Thyroid gland (tissue), 4 donors: ENCODE data around the gene SIGLEC10. TPM values are rescaled to one million over a fixed set of nuclear protein-coding genes. Genes with fewer than 3 reads are reported as not detected.

Experiments
- DNase-seq, 2 donors: peaks; one replicate each; pipeline ENCODE4 v3.0.0-alpha.2; 2019
- H3K27ac ChIP-seq, 3 donors: fragments of 200-600 bp; sonication (generic); 1 replicate in 2 of 3; 2 replicates in 1 of 3; pipeline ENCODE4 v1.5.1; 2016 to 2019; ENCODE audit warnings: mild to moderate bottlenecking in 1 of 3, moderate library complexity in 1 of 3
- H3K27me3 ChIP-seq: fragments of 200-600 bp; sonication (generic); one replicate; pipeline ENCODE4 v1.5.1; 2019
- H3K36me3 ChIP-seq, 2 donors: fragments of 200-600 bp; sonication (generic); one replicate each; pipeline ENCODE4 v1.5.1; 2016 to 2019
- H3K4me1 ChIP-seq, 2 donors: fragments of 200-600 bp; sonication (generic); one replicate each; pipeline ENCODE4 v1.5.1; 2017 to 2019
- H3K4me3 ChIP-seq, 3 donors: fragments of 200-600 bp; sonication (generic); replicated peaks in 1 of 3; 1 replicate in 2 of 3; 2 replicates in 1 of 3; pipeline ENCODE4 v1.5.1; 2016; ENCODE audit warnings: mild to moderate bottlenecking in 1 of 3
- H3K9me3 ChIP-seq: fragments of 200-600 bp; sonication (generic); one replicate; pipeline ENCODE4 v1.5.1; 2017
- POLR2A ChIP-seq, 2 donors: fragments of 450-650 bp; IDR thresholded peaks; one replicate each; pipeline ENCODE4 v1.6.1; 2017; ENCODE audit warnings: antibody characterized with exemption in 2 of 2, mild to moderate bottlenecking in 2 of 2, moderate library complexity in 1 of 2
- WGBS, 2 donors: methylation state at CpG; one replicate each; pipeline ENCODE4 v1.1.5; 2017; 5-methylcytosine and 5-hydroxymethylcytosine counted together
- intact Hi-C: fragments of 100-400 bp; cut with DNase I; formaldehyde crosslinking; loops from one replicate; pipeline ENCODE4 v1.15.1; 2023
- total RNA-seq, 4 donors: library from RNA; depleted of rRNA; stranded (reverse); fragments of >200 nt; gene quantifications; one replicate each; pipeline ENCODE4 v1.2.3, GENCODE V29; 2016
- TF ChIP-seq, protein P1 (sequence below), 6 experiments: fragments of 200-600 bp in 3 of 6; fragments of 450-650 bp in 3 of 6; sonication (generic) in 3 of 6; IDR thresholded peaks; one replicate each; pipeline ENCODE4 v1.5.1; 2016 to 2019; ENCODE audit warnings: antibody characterized with exemption in 6 of 6, mild to moderate bottlenecking in 2 of 6, inconsistent platforms in 1 of 6, moderate library complexity in 1 of 6

Gene SIGLEC10
- total RNA-seq, 4 donors from 2014 or later, result 1.3 to 5.3 (median 2.9) TPM

DNA sequence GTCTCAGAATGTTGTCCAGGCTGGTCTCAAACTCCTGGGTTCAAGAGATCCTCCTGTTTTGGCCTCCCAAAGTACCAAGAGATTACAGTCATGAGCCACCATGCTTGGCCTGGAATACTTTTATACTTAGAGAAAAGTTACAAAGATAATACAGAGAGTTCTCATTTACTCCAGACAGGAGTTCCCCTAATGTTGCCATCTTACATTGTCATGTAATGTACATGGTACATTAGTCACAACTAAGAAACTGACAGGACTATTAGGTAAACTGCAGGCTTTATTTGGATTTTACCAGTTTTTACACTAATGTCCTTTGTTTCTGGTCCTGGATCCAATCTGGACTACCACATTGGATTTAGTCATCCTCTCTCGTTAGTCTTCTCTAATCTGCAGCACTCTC, 24.7 kb downstream of the SIGLEC10 start:
- no peak for DNase-seq
- no peak overlapping the region for H3K4me3 ChIP-seq
- H3K9me3 ChIP-seq, result no peaks in the 10 kb centered on the region
- intact Hi-C loops, result loop anchor here (10.0 kb wide), 1 partner anchor 48 kb away; the partner anchor contains the start of gene VSIG10L
- WGBS, 2 donors, result 71 to 89% methylated on average over 1 of the region's 1 CpG
- H3K27me3 ChIP-seq, result no peaks in the 10 kb centered on the region
- no peak for TF ChIP-seq POLR2A (IDR thresholded peaks at IDR 0.05)
- TF ChIP-seq, protein P1, sequence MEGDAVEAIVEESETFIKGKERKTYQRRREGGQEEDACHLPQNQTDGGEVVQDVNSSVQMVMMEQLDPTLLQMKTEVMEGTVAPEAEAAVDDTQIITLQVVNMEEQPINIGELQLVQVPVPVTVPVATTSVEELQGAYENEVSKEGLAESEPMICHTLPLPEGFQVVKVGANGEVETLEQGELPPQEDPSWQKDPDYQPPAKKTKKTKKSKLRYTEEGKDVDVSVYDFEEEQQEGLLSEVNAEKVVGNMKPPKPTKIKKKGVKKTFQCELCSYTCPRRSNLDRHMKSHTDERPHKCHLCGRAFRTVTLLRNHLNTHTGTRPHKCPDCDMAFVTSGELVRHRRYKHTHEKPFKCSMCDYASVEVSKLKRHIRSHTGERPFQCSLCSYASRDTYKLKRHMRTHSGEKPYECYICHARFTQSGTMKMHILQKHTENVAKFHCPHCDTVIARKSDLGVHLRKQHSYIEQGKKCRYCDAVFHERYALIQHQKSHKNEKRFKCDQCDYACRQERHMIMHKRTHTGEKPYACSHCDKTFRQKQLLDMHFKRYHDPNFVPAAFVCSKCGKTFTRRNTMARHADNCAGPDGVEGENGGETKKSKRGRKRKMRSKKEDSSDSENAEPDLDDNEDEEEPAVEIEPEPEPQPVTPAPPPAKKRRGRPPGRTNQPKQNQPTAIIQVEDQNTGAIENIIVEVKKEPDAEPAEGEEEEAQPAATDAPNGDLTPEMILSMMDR (IDR thresholded peaks at IDR 0.05), result no peak
- peaks cover 5 to 10% of the 10 kb centered on the region in 2 donors for H3K4me1 ChIP-seq
- no peaks in the 10 kb centered on the region for H3K36me3 ChIP-seq
- H3K27ac ChIP-seq, result no peak overlapping the region

DNA sequence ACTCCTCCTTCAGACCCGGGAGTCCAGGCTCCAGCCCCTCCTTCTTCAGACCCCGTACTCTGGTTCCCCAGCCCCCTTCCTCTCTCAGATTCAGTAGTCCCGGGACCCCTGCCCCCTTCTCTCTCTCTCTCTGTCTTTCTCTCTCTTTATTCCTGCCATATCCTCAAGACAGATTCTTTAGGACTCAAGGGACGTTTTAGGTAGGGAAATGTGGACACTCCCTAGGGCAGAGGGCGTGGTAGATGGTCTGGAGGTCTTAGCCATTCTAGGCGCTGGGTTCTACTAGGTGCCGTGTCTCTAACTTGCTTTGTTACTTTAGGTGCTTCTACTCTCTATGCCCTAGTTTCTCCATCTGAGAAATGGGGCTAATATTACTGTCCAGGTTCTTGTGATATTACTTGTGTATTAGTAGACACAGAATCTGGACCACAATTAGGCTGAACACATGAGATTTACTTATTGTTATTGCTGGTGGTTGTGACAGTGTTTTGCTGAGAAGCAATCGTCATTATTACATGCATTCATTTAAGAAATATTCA, 26.3 kb downstream of the SIGLEC10 start:
- no peaks in the 10 kb centered on the region for H3K27me3 ChIP-seq
- 68 to 71% methylated on average over 8 of the region's 8 CpGs for WGBS, 2 donors
- no peak overlapping the region for H3K4me3 ChIP-seq
- no peaks in the 10 kb centered on the region for H3K36me3 ChIP-seq
- no peak for DNase-seq
- intact Hi-C loops, result loop anchor here (10.0 kb wide), 1 partner anchor 46 kb away; the partner anchor contains the start of gene VSIG10L
- TF ChIP-seq POLR2A (IDR thresholded peaks at IDR 0.05), result no peak
- TF ChIP-seq, protein P1 (IDR thresholded peaks at IDR 0.05), result no peak
- no peaks in the 10 kb centered on the region for H3K9me3 ChIP-seq
- H3K4me1 ChIP-seq, result peaks cover 5 to 10% of the 10 kb centered on the region in 2 donors
- no peak overlapping the region for H3K27ac ChIP-seq

DNA sequence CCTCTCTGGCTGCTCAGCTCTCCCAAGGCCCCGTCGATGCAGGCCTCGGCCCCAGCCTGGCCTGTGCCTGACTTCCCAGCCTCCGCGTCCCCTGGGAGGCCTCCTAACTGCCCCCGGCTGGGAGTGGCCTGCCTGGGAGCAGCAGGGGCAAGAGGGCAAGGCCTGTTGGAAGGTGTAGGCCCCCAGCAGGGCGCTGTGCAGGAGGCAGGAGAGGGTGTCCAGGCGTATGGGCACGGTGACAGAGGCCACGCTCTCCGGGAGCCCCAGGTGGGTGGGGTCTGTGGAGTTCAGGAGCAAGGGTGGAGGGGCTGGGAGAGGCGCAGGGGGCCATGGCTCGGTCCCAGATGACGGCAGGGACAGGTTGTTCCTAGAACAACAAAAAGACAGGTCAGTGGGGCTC, 28.3 kb downstream of the SIGLEC10 start:
- no peak overlapping the region for H3K4me3 ChIP-seq
- intact Hi-C loops, result no loop called here
- WGBS, 2 donors, result 78 to 83% methylated on average over 10 of the region's 14 CpGs
- TF ChIP-seq POLR2A (IDR thresholded peaks at IDR 0.05), result no peak
- no peaks in the 10 kb centered on the region for H3K27me3 ChIP-seq
- H3K36me3 ChIP-seq, result no peaks in the 10 kb centered on the region
- H3K9me3 ChIP-seq, result no peaks in the 10 kb centered on the region
- no peak for DNase-seq
- H3K27ac ChIP-seq, result no peak overlapping the region
- H3K4me1 ChIP-seq, result peaks cover 0 to 3% of the 10 kb centered on the region in 2 donors

DNA sequence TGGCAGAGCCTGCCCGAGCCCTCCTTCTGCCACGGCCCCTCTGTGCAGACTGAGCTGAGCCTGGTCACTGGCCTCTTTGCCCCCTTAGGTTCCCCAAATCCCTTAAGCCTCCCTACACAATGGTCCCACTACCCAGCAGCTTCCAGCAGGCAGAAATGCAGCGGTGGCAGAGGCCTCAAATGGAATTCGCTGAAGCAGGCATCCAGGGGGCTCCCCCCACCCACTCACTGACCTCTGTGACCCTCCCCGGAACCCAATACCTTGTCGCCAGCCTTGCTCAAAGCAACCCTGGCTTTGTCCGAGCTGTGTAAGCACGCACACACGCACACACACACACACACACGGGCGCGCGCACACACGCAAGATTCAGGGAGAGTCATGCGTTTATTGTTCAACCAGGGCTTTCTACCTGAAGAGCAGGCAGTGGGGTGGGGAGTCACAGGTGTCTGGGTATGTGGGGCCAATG, 29.5 kb downstream of the SIGLEC10 start, which contains the start of gene LIM2:
Gene LIM2, minus strand, starts transcription at position 51 of the 466 bp plus-strand sequence. CDS start 531 bp downstream, outside the sequence.
- Histone ChIP-seq H3K9me3 (no peaks in the 10 kb centered on the region), H3K4me3 (no peak within 1 kb of the TSS)

DNA sequence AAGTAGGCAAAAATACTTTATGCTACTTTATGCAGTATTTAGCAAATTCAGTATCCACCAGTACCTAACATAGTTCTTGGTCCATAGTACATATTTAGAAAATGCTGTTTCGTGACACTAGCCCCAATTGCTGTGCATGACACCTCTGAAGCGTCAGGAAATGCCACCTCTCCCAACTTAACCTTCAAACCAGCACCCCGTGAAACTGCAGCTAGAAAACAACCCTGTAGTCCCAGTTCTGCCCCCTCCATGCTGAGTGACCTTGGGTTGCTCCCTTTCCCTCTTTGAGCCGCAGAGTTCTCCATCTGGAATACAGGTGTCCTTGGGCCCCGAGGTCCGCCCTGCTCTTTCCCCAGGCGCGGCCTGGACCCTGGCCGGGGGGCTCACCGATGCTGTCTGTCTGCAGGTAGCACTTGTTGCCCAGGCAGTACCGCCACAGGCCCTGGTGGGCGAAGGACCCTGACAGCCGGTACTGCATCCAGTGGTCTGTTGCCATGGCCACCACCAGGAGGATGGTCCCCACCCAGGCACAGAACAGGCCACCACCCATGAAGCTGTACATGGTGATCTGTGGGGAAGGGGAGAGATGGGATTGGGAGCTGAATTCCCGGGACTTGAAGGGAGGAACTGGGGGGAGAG, 30.4 kb downstream of the SIGLEC10 start:
- TF ChIP-seq POLR2A (IDR thresholded peaks at IDR 0.05), result no peak
- TF ChIP-seq, protein P1 (IDR thresholded peaks at IDR 0.05), result no peak
- no peaks in the 10 kb centered on the region for H3K4me1 ChIP-seq
- no peak overlapping the region for H3K27ac ChIP-seq
- intact Hi-C loops, result no loop called here
- DNase-seq, result no peak
- no peaks in the 10 kb centered on the region for H3K36me3 ChIP-seq
- WGBS, 2 donors, result 87 to 89% methylated on average over 9 to 14 of the region's 14 CpGs
- H3K9me3 ChIP-seq, result no peaks in the 10 kb centered on the region
- no peaks in the 10 kb centered on the region for H3K27me3 ChIP-seq
- no peak overlapping the region for H3K4me3 ChIP-seq

More for the DNA sequence above, 29.5 kb downstream of the SIGLEC10 start, which contains the start of gene LIM2:
- no peak within 1 kb of the TSS for H3K27ac ChIP-seq
- no peaks in the 10 kb centered on the region for H3K4me1 ChIP-seq
- no peak for TF ChIP-seq POLR2A (IDR thresholded peaks at IDR 0.05)
- TF ChIP-seq, protein P1 (IDR thresholded peaks at IDR 0.05), result no peak
- H3K27me3 ChIP-seq, result no peaks in the 10 kb centered on the region
- DNase-seq, result no peak
- intact Hi-C loops, result no loop called here
- H3K36me3 ChIP-seq, result no peaks in the 10 kb centered on the region
- whole genome bisulfite sequencing, 2 donors, result 73 to 79% methylated on average over 13 of the region's 15 CpGs
